HL-60 (cell line): ENCODE data around the gene GAREM1.

ENCODE experiments used
- DNase-seq, 2 experiments: peaks; one replicate each; pipeline ENCODE4 v3.0.0-alpha.2; 2010 to 2020; ENCODE audit warnings: low read depth in 1 of 2, low spot score in 1 of 2
- H3K27ac ChIP-seq: fragments of 250-450 bp; sonication (Bioruptor Pico); replicated peaks from 2 replicates; pipeline ENCODE4 v1.5.1; 2020; ENCODE audit warnings: mild to moderate bottlenecking, moderate library complexity
- H3K27me3 ChIP-seq: fragments of 250-450 bp; sonication (Bioruptor Pico); 2 replicates; pipeline ENCODE4 v1.5.1; 2021; ENCODE audit warnings: mild to moderate bottlenecking, moderate library complexity; ENCODE audit not compliant: insufficient read depth, poor library complexity, severe bottlenecking
- H3K4me3 ChIP-seq: replicated peaks from 2 replicates; pipeline ENCODE4 v1.5.1; 2011; ENCODE audit warnings: mild to moderate bottlenecking, control low read depth, low read length; ENCODE audit not compliant: insufficient read depth
- CTCF ChIP-seq: IDR thresholded peaks from one replicate; pipeline ENCODE4 v1.5.1; 2011; ENCODE audit warnings: low read length, control low read depth, inconsistent platforms; ENCODE audit not compliant: insufficient read depth
- GABPA ChIP-seq: IDR thresholded peaks from 2 replicates; pipeline ENCODE4 v1.6.1; 2012; ENCODE audit warnings: low read depth
- POLR2AphosphoS5 ChIP-seq: IDR thresholded peaks from 2 replicates; pipeline ENCODE4 v1.6.1; 2012; ENCODE audit warnings: low read depth
- REST ChIP-seq: IDR thresholded peaks from 2 replicates; pipeline ENCODE4 v1.6.1; 2012; ENCODE audit warnings: low read depth; ENCODE audit not compliant: insufficient replicate concordance
- SPI1 ChIP-seq: IDR thresholded peaks from 2 replicates; pipeline ENCODE4 v1.6.1; 2012; ENCODE audit warnings: low read depth, mild to moderate bottlenecking, borderline replicate concordance

Gene GAREM1

GRCh38 chr18:32308493-32309120 is 162.1 kb downstream of the GAREM1 start:
- no peak for TF ChIP-seq SPI1
- no peak for TF ChIP-seq CTCF
- TF ChIP-seq REST, result no peak
- TF ChIP-seq GABPA, result no peak
- no peak for TF ChIP-seq POLR2AphosphoS5
- no peak overlapping the region for H3K4me3 ChIP-seq
- H3K27me3 ChIP-seq, result no peaks in the 10 kb centered on the region
- H3K27ac ChIP-seq, result no peak overlapping the region
- no peak for DNase-seq

- no peak for DNase-seq
- H3K27me3 ChIP-seq, result peaks cover 2% of the 10 kb centered on the region
- no peak overlapping the region for H3K27ac ChIP-seq
- TF ChIP-seq POLR2AphosphoS5 (no peak), SPI1 (no peak), REST (no peak), CTCF (no peak), GABPA (no peak)
- no peak overlapping the region for H3K4me3 ChIP-seq
Observed at GRCh38 chr18:32303400-32303799, 167.3 kb downstream of the GAREM1 start.

GRCh38 chr18:32302806-32303205 is 167.9 kb downstream of the GAREM1 start:
- TF ChIP-seq GABPA, result no peak
- TF ChIP-seq SPI1, result no peak
- no peak for TF ChIP-seq POLR2AphosphoS5
- TF ChIP-seq CTCF, result no peak
- no peak for TF ChIP-seq REST
- peaks cover 4% of the 10 kb centered on the region for H3K27me3 ChIP-seq
- no peak overlapping the region for H3K4me3 ChIP-seq
- no peak overlapping the region for H3K27ac ChIP-seq
- no peak for DNase-seq
